ENCODE data around the gene DOCK4.
"Not testable (repeated sequence)": the region's sequence is repeated elsewhere in the genome, so short reads cannot be mapped to it uniquely, and the experiment has no call there.

The DOCK4 gene

DNA sequence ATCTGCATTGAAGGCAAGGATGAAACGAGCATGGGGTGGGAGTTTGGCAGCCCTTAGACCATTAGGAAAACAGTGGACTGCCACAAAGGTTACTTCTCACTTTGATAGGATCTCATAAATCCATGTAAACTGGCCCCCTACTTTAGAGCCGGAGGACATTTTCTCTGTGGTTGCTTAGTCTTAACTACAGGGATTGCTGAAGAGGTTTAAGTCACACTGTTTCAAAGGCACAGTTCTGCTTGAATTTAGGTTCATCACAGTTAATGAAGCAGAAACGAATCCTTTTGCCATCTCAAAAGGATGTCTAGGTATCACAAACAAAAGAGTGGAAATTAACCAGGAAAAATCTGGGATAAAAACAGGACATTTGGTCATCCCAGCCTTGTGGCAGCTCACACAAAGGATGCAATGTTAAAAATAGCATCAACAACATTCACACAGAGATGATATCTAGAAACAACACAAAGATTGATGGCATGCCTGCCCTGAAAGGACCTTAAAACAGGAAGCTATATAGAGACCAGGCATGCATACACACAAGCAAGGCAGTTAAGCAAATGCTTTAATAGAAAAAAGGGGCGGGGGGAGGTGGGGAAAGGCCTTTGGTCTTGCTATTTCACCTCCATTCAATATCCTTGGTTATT lies 74.0 kb downstream of the DOCK4 start:
- peak; percentile 60 for DNase-seq (ENCODE audit: low spot score)

DNA sequence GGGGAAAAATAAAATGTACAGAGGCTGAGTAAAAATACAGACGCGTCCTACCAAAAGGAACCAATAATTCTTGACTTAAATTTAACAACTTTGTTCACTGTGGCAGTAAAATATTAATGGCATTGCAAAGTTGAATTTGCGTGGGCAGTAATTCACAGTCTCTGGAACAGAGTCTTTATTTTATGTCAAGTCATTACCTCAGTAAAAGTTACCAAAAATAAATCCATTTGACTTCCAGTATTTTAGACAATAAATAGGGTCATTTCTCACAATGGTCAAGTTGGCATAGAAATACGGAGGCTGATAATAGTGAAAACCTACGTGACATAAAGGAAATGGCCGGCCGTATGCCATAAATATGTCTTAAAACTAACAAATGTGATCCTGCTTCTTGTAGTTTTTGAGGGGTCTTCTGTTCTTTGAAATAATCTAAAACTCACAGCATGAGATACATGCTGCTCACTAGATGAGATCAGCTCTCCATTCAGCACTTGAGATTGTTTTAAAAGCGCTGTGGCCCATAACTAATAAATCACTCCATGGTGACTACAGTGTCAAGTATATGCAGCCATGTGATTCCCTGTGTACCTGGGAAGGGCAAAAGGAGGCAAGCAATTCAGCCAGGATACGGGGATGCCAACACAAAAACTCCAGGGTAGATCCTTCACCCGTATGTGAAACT lies 75.3 kb downstream of the DOCK4 start:
- DNase-seq (ENCODE audit: low spot score), result no peak

GRCh38 chr7:112129655-112130323 lies 76.4 kb downstream of the DOCK4 start:
- DNase-seq (ENCODE audit: low spot score), result no peak

DNA sequence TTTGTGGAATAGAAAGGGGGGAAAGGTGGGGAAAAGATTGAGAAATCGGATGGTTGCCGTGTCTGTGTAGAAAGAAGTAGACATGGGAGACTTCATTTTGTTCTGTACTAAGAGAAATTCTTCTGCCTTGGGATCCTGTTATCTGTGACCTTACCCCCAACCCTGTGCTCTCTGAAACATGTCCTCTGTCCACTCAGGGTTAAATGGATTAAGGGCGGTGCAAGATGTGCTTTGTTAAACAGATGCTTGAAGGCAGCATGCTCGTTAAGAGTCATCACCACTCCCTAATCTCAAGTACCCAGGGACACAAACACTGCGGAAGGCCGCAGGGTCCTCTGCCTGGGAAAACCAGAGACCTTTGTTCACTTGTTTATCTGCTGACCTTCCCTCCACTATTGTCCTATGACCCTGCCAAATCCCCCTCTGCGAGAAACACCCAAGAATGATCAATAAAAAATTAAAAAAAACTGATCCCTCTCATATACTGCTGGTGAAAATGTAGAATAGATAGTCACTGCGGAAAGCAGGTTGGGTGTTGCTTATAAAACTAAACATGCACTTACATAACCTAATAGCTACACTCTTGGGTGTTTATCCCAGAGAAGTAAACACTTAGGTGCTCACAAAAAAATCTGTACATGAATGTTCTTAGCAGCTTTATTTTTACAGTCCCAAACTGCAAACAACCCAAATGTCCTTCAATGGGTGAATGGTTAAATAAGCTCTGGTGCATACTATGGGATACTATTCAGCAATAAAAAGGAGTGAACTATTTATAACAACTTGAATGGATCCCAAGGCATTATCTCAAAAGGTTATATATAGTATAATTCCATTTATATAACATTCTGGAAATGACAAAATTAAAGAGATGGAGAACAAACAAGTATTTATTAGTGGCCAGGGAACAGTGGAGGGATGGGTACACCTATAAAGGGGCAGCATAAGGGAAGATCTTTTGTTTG lies 77.5 kb downstream of the DOCK4 start:
- not testable (repeated sequence) for DNase-seq (ENCODE audit: low spot score)

GRCh38 chr7:112128041-112128440 lies 78.2 kb downstream of the DOCK4 start:
- DNase-seq (ENCODE audit: low spot score), result not testable (repeated sequence)

- peak; percentile 84 for DNase-seq (ENCODE audit: low spot score)
These were observed 80.9 kb downstream of the DOCK4 start for GRCh38 chr7:112125250-112125649.

DNA sequence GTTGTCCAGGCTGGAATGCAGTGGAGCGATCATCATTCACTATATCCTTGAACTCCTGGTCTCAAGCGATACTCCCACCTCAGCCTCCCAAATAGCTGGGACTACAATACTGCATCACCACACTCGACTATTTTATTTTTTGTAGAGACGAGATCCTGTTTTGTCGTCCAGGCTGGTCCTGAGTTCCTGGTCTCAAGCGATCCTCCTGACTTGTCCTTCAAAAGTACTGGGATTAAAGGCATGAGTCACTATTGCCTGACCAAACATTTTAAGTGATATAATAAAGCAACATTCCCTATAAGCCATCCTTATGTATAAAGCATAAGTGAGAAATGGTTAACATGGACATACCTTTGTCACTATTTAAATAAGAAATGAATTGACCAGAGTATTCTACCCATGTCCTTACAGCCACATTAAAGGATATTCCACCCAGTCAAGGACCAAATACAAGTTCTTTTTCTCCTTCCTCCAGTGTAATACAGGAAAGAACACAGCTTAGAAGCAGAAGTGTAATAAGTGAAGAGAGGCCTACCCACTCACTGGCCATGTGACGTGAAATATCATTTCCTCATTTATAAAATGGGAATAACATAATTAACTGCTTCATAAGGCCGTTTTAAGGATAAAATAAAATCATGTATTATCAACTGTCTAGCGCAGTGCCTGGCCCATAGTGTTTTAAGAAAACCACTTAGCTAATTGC lies 82.0 kb downstream of the DOCK4 start:
- no peak for DNase-seq (ENCODE audit: low spot score)

- no peak for DNase-seq (ENCODE audit: low spot score)
These were observed 83.4 kb downstream of the DOCK4 start for GRCh38 chr7:112122798-112123197.

DNA sequence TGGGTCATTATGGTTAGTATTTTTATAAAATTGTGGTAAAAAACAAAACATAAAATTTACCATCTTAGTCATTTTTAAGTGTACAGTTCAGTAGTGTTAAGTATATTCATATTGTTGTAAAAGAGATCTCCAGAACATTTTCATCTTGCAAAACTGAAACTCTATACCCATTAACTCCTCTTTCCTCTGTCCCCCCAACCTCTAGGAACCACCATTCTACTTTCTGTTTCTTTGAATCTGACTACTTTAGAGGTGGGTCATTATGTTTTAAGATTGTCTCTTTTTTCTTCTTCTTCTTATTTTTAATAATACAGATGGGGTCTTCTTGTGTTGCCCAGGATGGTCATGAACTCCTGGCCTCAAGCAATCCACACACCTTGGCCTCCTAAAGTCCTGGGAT lies 84.1 kb downstream of the DOCK4 start:
- DNase-seq (ENCODE audit: low spot score), result no peak

- no peak for DNase-seq (ENCODE audit: low spot score)
These were observed 84.9 kb downstream of the DOCK4 start for GRCh38 chr7:112121318-112121717.

DNA sequence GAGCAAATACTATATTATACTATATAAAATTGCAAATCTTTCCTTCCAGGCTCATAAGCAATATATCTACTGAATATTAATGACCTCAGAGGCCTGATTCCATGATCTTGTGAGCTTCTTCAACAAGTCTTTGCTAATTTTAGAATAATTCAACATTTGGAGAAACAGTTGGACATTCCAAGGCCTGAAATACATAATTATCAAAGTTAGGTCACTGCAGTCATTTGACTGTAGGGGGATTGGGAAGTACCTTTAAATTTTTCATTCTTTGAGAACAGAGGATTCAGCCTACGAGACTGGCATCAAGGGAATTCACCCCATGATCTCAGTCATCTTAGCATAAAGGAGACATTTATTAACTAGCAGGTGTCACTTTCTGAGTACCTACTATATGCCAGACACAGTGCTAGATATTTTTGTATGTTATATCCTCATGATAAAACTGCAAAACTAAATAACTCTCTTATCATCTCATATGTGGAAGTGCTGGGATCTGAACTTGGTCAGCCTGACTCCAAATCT lies 85.4 kb downstream of the DOCK4 start:
- no peak for DNase-seq (ENCODE audit: low spot score)

DNA sequence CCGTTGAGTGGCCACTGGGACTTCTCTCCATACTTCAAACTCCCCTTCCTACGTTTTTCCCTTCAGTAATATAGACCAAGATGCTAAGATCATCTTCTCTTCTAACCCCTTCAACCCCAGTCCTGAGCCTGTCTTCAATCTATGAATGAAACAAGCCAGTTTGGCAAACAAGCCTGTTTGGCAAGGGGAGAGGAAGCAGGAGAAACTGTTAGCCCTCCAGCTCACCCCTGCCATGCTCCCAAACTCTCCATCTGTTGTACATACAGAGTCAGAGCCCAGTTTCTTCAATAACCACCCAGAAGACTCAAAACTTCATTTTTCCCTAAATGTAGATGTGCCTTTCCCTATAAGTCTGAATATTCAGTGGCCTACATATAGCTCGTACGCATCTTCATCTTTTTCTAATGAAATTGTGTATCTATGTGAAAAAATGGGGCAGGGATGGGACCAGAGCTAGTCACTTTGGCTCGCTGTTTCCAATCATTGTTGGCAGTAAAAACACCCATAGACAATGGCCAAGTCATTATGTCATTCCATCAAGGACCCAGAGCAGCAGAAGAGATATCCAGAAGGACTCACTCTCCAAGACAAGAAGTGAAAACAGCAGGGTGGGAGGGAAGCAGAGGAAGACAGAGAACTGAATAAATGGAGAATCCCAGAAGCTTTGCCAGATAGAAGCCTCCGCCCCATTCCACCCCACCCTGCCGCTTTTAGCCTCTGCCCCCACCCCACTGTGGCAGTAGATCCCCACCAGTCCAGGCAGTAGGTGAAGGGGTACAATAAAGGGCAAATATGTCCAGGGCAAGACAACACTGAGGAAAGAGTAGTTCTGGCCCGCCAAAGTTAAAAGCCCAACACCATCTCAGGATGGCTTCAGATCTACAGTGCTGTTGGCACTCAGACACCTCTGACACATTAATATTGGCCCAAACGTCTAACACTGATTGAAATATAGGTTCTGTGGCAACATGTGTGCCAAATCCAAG lies 87.3 kb downstream of the DOCK4 start:
- DNase-seq (ENCODE audit: low spot score), result no peak

- no peak for DNase-seq (ENCODE audit: low spot score)
These were observed 89.3 kb downstream of the DOCK4 start for GRCh38 chr7:112116894-112117293.

DNA sequence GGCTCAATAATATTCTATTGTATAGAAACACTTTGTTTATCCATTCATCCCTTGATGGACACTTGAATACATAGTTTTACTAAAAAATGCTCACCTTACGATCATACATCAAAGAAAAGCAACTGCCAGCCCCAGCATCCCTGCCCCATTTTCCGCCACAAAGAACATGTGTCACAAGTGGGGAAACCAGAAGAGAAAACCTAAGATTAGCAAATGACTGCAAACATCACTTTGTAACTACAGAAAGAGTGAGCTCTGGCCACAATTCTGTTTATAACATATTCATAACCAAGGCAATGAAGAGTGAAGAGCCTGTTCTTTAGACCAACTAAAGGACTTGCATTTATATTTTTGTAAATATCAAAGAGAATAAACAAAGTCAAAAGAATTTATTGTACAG lies 89.8 kb downstream of the DOCK4 start:
- no peak for DNase-seq (ENCODE audit: low spot score)

DNA sequence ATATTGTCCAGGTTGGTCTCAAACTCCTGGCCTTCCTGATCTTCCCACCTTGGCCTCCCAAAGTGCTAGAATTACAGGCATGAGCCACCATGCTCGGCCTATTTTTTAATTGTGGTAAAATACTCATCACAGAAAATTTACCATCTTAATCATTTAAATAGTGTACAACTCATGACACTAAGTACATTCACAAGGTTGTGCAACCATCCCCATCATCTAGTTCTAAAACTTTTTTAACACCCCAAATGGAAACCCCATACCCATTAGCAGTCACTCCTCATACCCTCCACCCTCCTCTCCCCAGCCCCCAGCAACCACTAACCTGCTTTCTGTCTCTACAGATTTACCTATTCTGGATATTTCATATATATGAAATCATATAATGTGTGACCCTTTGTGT lies 90.3 kb downstream of the DOCK4 start:
- DNase-seq (ENCODE audit: low spot score), result no peak

DNA sequence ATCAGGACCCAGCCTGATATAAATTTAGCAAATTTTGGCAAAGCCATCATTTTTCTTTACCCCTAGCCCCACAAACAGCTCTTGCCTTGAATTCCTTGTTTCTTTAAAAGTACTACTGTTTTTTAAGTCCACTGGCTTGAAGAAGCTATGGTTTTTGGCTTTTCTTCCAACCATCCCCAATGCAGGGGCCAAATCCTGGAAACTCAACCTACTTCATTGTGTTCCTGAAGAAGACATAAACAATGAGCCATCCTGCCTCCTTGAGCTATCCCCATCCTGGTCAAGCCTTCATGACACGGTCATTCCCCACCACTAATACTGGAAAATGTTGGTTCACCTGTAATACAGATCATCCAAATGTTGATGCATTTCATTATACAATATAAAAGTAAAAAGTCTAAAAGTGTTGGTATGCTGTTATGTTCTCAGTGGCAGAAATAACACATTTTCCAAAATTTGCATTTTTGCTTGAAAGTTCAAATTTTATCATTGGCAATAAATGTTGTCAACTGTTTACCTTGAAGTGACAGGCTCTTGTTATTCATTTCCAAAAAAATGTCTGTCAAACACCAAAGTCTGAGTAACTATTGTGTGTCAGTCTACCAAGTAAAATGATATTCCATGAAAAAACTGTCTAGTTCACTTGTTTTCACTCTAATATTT lies 92.2 kb downstream of the DOCK4 start:
- DNase-seq (ENCODE audit: low spot score), result no peak

- peak; percentile 92 for DNase-seq (ENCODE audit: low spot score)
These were observed 93.4 kb downstream of the DOCK4 start for GRCh38 chr7:112112822-112113255.

DNA sequence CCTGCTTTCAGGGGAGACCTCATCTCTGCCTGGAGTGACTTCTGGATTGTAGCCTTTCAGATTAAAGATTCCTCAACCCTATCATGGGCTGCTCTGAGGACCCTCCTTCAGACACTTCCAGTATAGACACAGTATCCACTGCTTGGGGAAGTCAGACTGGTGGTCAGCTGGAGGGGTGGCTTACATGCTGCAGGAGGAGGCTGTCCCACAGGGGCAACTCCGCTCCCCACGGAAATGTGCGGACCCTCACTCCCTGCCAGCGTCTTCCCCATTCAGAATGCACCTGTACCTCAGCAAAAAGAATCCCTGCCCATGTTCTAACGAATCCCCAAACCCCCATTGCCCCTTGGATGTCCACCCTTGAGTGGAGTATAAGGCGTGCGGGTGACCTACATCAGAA lies 95.5 kb downstream of the DOCK4 start:
- DNase-seq (ENCODE audit: low spot score), result no peak

DNA sequence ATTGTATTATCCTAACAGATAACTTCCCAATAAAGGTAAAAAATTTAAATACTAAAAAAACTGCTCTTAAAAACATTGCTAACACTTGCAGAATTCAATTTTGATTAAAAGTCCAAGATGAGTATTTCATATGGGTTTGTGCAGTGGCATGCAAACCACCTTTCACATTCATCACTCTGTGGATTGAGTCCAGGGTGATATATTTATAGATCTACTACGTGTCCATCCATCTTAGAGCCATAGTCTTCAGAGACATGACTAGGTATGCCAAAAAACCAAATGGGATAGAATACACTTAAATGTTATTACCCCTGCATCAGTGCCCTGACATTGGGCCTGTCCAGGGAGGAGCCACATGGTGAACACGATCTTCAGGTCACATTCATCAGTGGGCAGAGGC lies 96.0 kb downstream of the DOCK4 start:
- DNase-seq (ENCODE audit: low spot score), result no peak

All from globus pallidus (tissue), 1 donor.